Measurements from ENCODE around the gene CCDC60.

Gene CCDC60

DNA sequence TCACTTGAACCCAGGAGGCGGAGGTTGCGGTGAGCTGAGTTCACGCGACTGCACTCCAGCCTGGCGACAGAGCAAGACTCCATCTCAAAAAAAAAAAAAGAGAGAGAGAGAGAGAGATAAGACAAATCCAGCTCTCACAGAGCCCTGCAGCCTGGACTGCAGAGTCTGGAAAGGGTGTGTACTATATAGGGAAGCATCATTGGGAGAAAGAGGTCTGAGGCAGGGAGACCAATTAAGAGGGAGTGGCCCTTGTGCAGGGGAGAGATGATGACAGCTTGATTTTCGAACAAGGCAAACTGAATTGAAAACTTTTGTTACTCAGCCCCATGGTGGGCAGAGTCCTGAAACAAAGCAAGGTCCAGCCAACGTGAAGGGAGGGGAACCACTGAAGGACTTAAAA, 116.2 kb downstream of the CCDC60 start:
- no peak overlapping the region for H3K27ac ChIP-seq (ENCODE audit: insufficient read depth, low read length, poor library complexity, severe bottlenecking)
- no peak for DNase-seq

GRCh38 chr12:119456824-119457223, 122.3 kb downstream of the CCDC60 start:
- no peak overlapping the region for H3K27ac ChIP-seq (ENCODE audit: insufficient read depth, low read length, poor library complexity, severe bottlenecking)
- no peaks in the 10 kb centered on the region for H3K27me3 ChIP-seq (replicated peaks; ENCODE audit: control insufficient read depth, insufficient read depth, low read length, poor library complexity, severe bottlenecking)
- H3K36me3 ChIP-seq (ENCODE audit: control insufficient read depth, insufficient read depth, low read length): no peaks in the 10 kb centered on the region
- no peaks in the 10 kb centered on the region for H3K9me3 ChIP-seq (ENCODE audit: control insufficient read depth, low read length)
- no peak for DNase-seq
- H3K4me1 ChIP-seq (ENCODE audit: control insufficient read depth, insufficient read depth, low read length, poor library complexity, severe bottlenecking): no peaks in the 10 kb centered on the region
- H3K4me3 ChIP-seq (ENCODE audit: insufficient read depth, low read depth, low read length, poor library complexity, severe bottlenecking): no peak overlapping the region

More for the DNA sequence above, 116.2 kb downstream of the CCDC60 start:
- Histone ChIP-seq H3K36me3 (ENCODE audit: control insufficient read depth, insufficient read depth, low read length) (no peaks in the 10 kb centered on the region), H3K4me3 (ENCODE audit: insufficient read depth, low read depth, low read length, poor library complexity, severe bottlenecking) (no peak overlapping the region), H3K4me1 (ENCODE audit: control insufficient read depth, insufficient read depth, low read length, poor library complexity, severe bottlenecking) (no peaks in the 10 kb centered on the region), H3K27me3 (replicated peaks; ENCODE audit: control insufficient read depth, insufficient read depth, low read length, poor library complexity, severe bottlenecking) (no peaks in the 10 kb centered on the region), H3K9me3 (ENCODE audit: control insufficient read depth, low read length) (no peaks in the 10 kb centered on the region)

DNA sequence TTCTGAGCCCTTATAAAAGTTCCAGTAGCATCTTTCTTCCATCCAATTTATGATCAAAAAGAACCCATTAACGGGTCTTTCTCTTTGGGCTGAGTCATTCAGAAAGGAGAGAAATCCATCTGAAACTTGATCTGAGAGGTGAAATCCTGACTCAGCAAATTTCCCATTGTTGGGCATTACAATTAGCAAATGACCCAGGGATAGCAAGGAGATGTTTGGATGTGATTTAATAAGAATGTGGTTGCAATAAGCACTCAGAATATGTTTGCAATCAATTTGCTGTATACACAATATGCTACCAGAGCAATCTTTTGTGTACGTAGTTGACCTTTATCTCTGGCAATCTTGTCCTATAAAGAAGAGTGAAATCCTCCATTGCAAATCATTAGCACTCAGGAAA, 122.7 kb downstream of the CCDC60 start:
- no peak for DNase-seq
- no peak overlapping the region for H3K27ac ChIP-seq (ENCODE audit: insufficient read depth, low read length, poor library complexity, severe bottlenecking)
- H3K27me3 ChIP-seq (replicated peaks; ENCODE audit: control insufficient read depth, insufficient read depth, low read length, poor library complexity, severe bottlenecking): no peaks in the 10 kb centered on the region
- no peaks in the 10 kb centered on the region for H3K36me3 ChIP-seq (ENCODE audit: control insufficient read depth, insufficient read depth, low read length)
- no peaks in the 10 kb centered on the region for H3K9me3 ChIP-seq (ENCODE audit: control insufficient read depth, low read length)
- no peaks in the 10 kb centered on the region for H3K4me1 ChIP-seq (ENCODE audit: control insufficient read depth, insufficient read depth, low read length, poor library complexity, severe bottlenecking)
- H3K4me3 ChIP-seq (ENCODE audit: insufficient read depth, low read depth, low read length, poor library complexity, severe bottlenecking): no peak overlapping the region

DNA sequence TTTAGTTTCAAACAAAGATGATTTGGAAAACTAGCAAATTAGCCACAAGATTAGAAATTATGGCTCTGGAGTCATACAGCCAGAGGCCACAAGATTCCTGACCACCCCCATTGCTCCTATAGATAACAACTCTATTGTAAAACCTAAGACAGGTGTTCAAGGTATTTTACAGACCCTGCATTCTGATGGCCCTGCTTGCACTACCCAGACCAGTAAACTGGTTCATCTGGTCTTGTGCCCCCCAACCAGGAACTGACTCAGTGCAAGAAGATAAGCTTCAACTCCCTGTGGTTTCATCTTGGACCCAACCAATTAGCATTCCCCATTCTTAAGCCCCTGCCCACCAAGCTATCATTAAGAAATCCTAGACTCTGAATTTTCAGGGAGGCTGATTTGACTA, 125.0 kb downstream of the CCDC60 start:
- H3K9me3 ChIP-seq (ENCODE audit: control insufficient read depth, low read length): no peaks in the 10 kb centered on the region
- no peak overlapping the region for H3K4me3 ChIP-seq (ENCODE audit: insufficient read depth, low read depth, low read length, poor library complexity, severe bottlenecking)
- DNase-seq: no peak
- H3K27me3 ChIP-seq (replicated peaks; ENCODE audit: control insufficient read depth, insufficient read depth, low read length, poor library complexity, severe bottlenecking): no peaks in the 10 kb centered on the region
- H3K36me3 ChIP-seq (ENCODE audit: control insufficient read depth, insufficient read depth, low read length): no peaks in the 10 kb centered on the region
- H3K4me1 ChIP-seq (ENCODE audit: control insufficient read depth, insufficient read depth, low read length, poor library complexity, severe bottlenecking): no peaks in the 10 kb centered on the region
- H3K27ac ChIP-seq (ENCODE audit: insufficient read depth, low read length, poor library complexity, severe bottlenecking): no peak overlapping the region

DNA sequence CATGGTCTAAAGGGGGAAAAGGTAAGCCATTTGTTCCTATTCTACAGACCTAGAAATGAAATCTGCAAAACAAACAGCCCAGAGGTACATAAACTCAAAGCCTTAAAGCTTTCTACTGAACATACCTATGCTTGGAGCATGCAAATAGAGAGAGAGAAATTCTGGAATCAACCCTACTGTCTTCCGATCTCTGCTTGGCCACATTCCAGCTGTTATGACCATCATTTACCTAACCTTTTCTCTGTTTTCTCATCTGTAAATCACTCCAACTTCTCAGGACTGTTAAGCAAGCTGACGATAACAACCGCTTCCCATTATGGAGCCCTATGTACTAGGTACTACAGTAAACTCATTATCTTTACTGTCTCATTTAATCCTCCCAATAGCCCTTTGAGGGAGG, 126.3 kb downstream of the CCDC60 start:
- Histone ChIP-seq H3K9me3 (ENCODE audit: control insufficient read depth, low read length) (no peaks in the 10 kb centered on the region), H3K27ac (ENCODE audit: insufficient read depth, low read length, poor library complexity, severe bottlenecking) (no peak overlapping the region), H3K4me1 (ENCODE audit: control insufficient read depth, insufficient read depth, low read length, poor library complexity, severe bottlenecking) (no peaks in the 10 kb centered on the region), H3K36me3 (ENCODE audit: control insufficient read depth, insufficient read depth, low read length) (no peaks in the 10 kb centered on the region), H3K4me3 (ENCODE audit: insufficient read depth, low read depth, low read length, poor library complexity, severe bottlenecking) (no peak overlapping the region), H3K27me3 (replicated peaks; ENCODE audit: control insufficient read depth, insufficient read depth, low read length, poor library complexity, severe bottlenecking) (no peaks in the 10 kb centered on the region)
- DNase-seq: no peak

DNA sequence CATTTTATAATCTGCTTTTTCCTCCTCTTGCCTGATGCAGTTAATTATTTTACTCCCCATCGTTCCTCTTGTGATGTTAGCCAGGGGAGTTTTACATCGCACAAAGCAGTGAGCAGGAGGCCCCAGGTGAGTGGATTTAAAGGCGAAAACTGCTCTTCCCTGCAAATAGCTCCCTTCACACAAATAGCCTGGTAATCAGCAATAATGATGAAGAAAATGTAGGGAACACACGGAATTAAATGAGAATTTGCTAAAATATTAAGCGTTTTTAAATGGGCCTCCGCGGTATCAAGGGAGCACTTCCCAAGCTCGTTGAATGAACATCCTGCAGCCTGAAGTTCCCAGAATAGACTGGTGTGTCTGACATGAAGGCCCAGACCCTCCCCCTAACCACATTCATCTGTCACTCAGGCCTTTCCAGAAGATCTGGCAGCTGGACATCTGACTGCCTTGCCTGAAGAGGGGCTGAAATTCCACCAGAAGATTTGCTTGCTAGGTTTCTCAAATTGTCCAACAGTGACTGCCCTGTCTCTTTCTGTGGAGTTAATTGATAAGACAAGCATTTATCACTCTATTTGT, 127.2 kb downstream of the CCDC60 start:
- no peaks in the 10 kb centered on the region for H3K36me3 ChIP-seq (ENCODE audit: control insufficient read depth, insufficient read depth, low read length)
- H3K27ac ChIP-seq (ENCODE audit: insufficient read depth, low read length, poor library complexity, severe bottlenecking): no peak overlapping the region
- no peaks in the 10 kb centered on the region for H3K9me3 ChIP-seq (ENCODE audit: control insufficient read depth, low read length)
- H3K4me1 ChIP-seq (ENCODE audit: control insufficient read depth, insufficient read depth, low read length, poor library complexity, severe bottlenecking): no peaks in the 10 kb centered on the region
- no peak overlapping the region for H3K4me3 ChIP-seq (ENCODE audit: insufficient read depth, low read depth, low read length, poor library complexity, severe bottlenecking)
- DNase-seq: no peak
- H3K27me3 ChIP-seq (replicated peaks; ENCODE audit: control insufficient read depth, insufficient read depth, low read length, poor library complexity, severe bottlenecking): no peaks in the 10 kb centered on the region

DNA sequence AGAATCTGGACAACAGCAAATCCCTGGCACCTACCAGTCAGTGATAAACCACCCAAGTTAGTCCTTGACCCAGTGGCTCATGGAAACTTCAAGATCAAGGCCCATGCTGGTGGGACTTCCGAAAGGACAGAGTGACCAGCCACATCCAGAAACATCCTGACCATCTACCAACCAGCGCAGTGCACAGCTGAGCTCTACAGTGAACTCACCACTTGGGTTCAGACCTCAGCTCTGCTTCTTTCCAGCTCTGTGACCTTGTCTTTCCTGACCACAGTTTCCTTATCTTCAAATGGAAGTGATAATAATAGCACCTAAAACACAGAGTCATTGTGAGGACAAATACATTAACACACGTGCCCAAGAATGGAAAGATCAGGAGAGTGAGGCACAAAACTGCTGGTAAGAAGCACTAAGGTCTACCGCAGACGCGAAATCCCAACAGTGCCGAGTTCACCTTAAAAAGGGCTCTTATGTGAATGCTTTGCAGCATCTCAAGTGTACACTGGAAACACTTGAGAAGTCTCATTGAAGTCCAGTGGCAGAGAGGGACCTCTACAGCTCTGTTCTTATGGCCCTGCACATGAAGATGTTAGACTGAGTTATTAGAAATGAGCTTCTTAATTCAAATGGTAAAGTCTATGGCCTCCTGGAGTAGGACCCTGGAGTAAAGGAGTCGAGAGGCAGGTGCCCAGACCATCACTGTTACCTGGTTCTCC, 128.8 kb downstream of the CCDC60 start:
- Histone ChIP-seq H3K4me3 (ENCODE audit: insufficient read depth, low read depth, low read length, poor library complexity, severe bottlenecking) (no peak overlapping the region), H3K27me3 (replicated peaks; ENCODE audit: control insufficient read depth, insufficient read depth, low read length, poor library complexity, severe bottlenecking) (no peaks in the 10 kb centered on the region), H3K9me3 (ENCODE audit: control insufficient read depth, low read length) (no peaks in the 10 kb centered on the region), H3K27ac (ENCODE audit: insufficient read depth, low read length, poor library complexity, severe bottlenecking) (no peak overlapping the region), H3K36me3 (ENCODE audit: control insufficient read depth, insufficient read depth, low read length) (no peaks in the 10 kb centered on the region), H3K4me1 (ENCODE audit: control insufficient read depth, insufficient read depth, low read length, poor library complexity, severe bottlenecking) (no peaks in the 10 kb centered on the region)
- no peak for DNase-seq

- Histone ChIP-seq H3K36me3 (ENCODE audit: control insufficient read depth, insufficient read depth, low read length) (no peaks in the 10 kb centered on the region), H3K27ac (ENCODE audit: insufficient read depth, low read length, poor library complexity, severe bottlenecking) (no peak overlapping the region), H3K27me3 (replicated peaks; ENCODE audit: control insufficient read depth, insufficient read depth, low read length, poor library complexity, severe bottlenecking) (no peaks in the 10 kb centered on the region), H3K9me3 (ENCODE audit: control insufficient read depth, low read length) (no peaks in the 10 kb centered on the region), H3K4me1 (ENCODE audit: control insufficient read depth, insufficient read depth, low read length, poor library complexity, severe bottlenecking) (no peaks in the 10 kb centered on the region), H3K4me3 (ENCODE audit: insufficient read depth, low read depth, low read length, poor library complexity, severe bottlenecking) (no peak overlapping the region)
- DNase-seq: no peak
These were observed 133.8 kb downstream of the CCDC60 start for GRCh38 chr12:119468296-119468695.

DNA sequence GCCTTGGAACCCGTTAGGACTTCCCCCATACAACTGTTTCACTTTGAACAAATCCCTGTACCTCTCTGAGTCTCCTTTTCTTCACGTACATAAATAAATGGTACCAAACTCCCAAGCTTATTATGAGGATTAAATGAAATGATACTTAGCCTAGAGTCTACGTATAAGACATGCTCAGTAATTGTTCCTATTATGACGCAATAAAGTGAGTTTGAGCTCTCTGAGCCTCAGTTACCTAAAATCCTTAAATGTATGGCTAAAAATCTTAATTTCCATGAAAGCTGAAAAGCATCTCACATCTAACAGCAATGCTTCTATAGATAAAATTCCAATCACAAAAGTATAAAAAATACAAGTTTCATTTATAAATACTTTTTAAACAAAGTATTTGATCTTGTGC, 141.1 kb downstream of the CCDC60 start:
- Histone ChIP-seq H3K4me1 (ENCODE audit: control insufficient read depth, insufficient read depth, low read length, poor library complexity, severe bottlenecking) (no peaks in the 10 kb centered on the region), H3K4me3 (ENCODE audit: insufficient read depth, low read depth, low read length, poor library complexity, severe bottlenecking) (no peak overlapping the region), H3K27ac (ENCODE audit: insufficient read depth, low read length, poor library complexity, severe bottlenecking) (no peak overlapping the region), H3K36me3 (ENCODE audit: control insufficient read depth, insufficient read depth, low read length) (no peaks in the 10 kb centered on the region), H3K27me3 (replicated peaks; ENCODE audit: control insufficient read depth, insufficient read depth, low read length, poor library complexity, severe bottlenecking) (no peaks in the 10 kb centered on the region), H3K9me3 (ENCODE audit: control insufficient read depth, low read length) (no peaks in the 10 kb centered on the region)
- no peak for DNase-seq

DNA sequence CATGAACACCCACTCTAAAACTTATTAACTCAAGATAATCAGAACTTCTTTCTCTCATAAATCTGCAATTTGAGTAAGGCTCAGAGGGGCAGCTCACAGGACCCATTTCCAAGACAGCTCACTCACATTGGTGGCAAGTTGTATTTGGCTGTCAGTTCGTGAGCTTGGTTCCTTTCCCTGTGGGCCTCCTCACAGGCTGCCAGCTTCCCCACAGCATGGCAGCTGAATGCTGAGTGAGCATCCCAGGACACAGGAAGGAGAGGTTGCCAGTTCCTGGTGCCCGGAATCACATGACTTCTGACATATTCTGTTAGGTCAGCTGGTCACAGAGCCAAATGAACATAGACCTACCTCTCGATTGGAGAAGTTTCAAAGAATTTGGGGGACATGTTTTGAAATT, 142.4 kb downstream of the CCDC60 start:
- H3K9me3 ChIP-seq (ENCODE audit: control insufficient read depth, low read length): no peaks in the 10 kb centered on the region
- no peak overlapping the region for H3K27ac ChIP-seq (ENCODE audit: insufficient read depth, low read length, poor library complexity, severe bottlenecking)
- H3K27me3 ChIP-seq (replicated peaks; ENCODE audit: control insufficient read depth, insufficient read depth, low read length, poor library complexity, severe bottlenecking): no peaks in the 10 kb centered on the region
- no peaks in the 10 kb centered on the region for H3K4me1 ChIP-seq (ENCODE audit: control insufficient read depth, insufficient read depth, low read length, poor library complexity, severe bottlenecking)
- no peak for DNase-seq
- H3K36me3 ChIP-seq (ENCODE audit: control insufficient read depth, insufficient read depth, low read length): no peaks in the 10 kb centered on the region
- no peak overlapping the region for H3K4me3 ChIP-seq (ENCODE audit: insufficient read depth, low read depth, low read length, poor library complexity, severe bottlenecking)

Data from effector memory CD4-positive, alpha-beta T cell (primary cell).